Neuronal stem cell (in vitro differentiated cells): ENCODE measurements around the gene KCNIP2.

ENCODE experiments used
- DNase-seq: peaks from one replicate; pipeline ENCODE4 v3.0.0-alpha.2; 2013; ENCODE audit warnings: low spot score
- H2AFZ ChIP-seq: one replicate; pipeline ENCODE4 v1.6.1; 2013; ENCODE audit warnings: mild to moderate bottlenecking, low read length, inconsistent platforms
- H2AK5ac ChIP-seq: 2 replicates; pipeline ENCODE4 v1.6.1; 2013; ENCODE audit warnings: low read depth, mild to moderate bottlenecking, inconsistent platforms, low read length, moderate library complexity, mixed read lengths
- H2BK120ac ChIP-seq: 2 replicates; pipeline ENCODE4 v1.6.1; 2013; ENCODE audit warnings: low read depth, mild to moderate bottlenecking, inconsistent platforms, low read length, moderate library complexity, mixed read lengths
- H2BK12ac ChIP-seq: one replicate; pipeline ENCODE4 v1.6.1; 2013; ENCODE audit warnings: low read length, inconsistent platforms
- H2BK15ac ChIP-seq: 2 replicates; pipeline ENCODE4 v1.6.1; 2013; ENCODE audit warnings: mild to moderate bottlenecking, low read length, inconsistent platforms, mixed read lengths
- H2BK5ac ChIP-seq: one replicate; pipeline ENCODE4 v1.6.1; 2013; ENCODE audit warnings: inconsistent platforms, mild to moderate bottlenecking, low read length, moderate library complexity
- H3K14ac ChIP-seq: one replicate; pipeline ENCODE4 v1.6.1; 2013; ENCODE audit warnings: low read length, inconsistent platforms
- H3K18ac ChIP-seq: 2 replicates; pipeline ENCODE4 v1.6.1; 2013; ENCODE audit warnings: low read length, inconsistent platforms
- H3K23ac ChIP-seq: 2 replicates; pipeline ENCODE4 v1.6.1; 2013; ENCODE audit warnings: low read depth, mild to moderate bottlenecking, mixed read lengths, low read length, inconsistent platforms; ENCODE audit not compliant: poor library complexity
- H3K27ac ChIP-seq: replicated peaks from 3 replicates; pipeline ENCODE4 v1.5.1; 2013; ENCODE audit warnings: low read length, inconsistent platforms
- H3K27me3 ChIP-seq, 3 experiments: 2 replicates each; pipeline ENCODE4 v1.6.1; 2013; ENCODE audit warnings: low read length in 3 of 3, mild to moderate bottlenecking in 2 of 3, inconsistent platforms in 1 of 3, low read depth in 1 of 3, mixed read lengths in 1 of 3, moderate library complexity in 1 of 3; ENCODE audit not compliant: control insufficient read depth in 3 of 3, insufficient read depth in 3 of 3
- H3K36me3 ChIP-seq, 2 donors: replicated peaks in 1 of 2; 2 replicates each; pipeline ENCODE4 v1.6.1; 2013; ENCODE audit warnings: low read length in 2 of 2; ENCODE audit not compliant: control insufficient read depth in 2 of 2, insufficient read depth in 2 of 2
- H3K4ac ChIP-seq: 2 replicates; pipeline ENCODE4 v1.6.1; 2013; ENCODE audit warnings: inconsistent platforms, mild to moderate bottlenecking, low read length, moderate library complexity
- H3K4me1 ChIP-seq, 2 donors: 1 replicate in 1 of 2; 2 replicates in 1 of 2; pipeline ENCODE4 v1.6.1; 2013; ENCODE audit warnings: low read length in 2 of 2, low read depth in 1 of 2; ENCODE audit not compliant: control insufficient read depth in 2 of 2, insufficient read depth in 1 of 2
- H3K4me2 ChIP-seq: one replicate; pipeline ENCODE4 v1.6.1; 2013; ENCODE audit warnings: mild to moderate bottlenecking, low read length, inconsistent platforms; ENCODE audit not compliant: insufficient read depth, poor library complexity, severe bottlenecking
- H3K4me3 ChIP-seq, 2 donors: 2 replicates each; pipeline ENCODE4 v1.5.1; 2013; ENCODE audit warnings: low read length in 2 of 2, mild to moderate bottlenecking in 2 of 2, inconsistent platforms in 1 of 2, moderate library complexity in 1 of 2
- H3K79me1 ChIP-seq: one replicate; pipeline ENCODE4 v1.6.1; 2013; ENCODE audit warnings: low read depth, mild to moderate bottlenecking, inconsistent platforms, low read length, moderate library complexity
- H3K9ac ChIP-seq: one replicate; pipeline ENCODE4 v1.6.1; 2013; ENCODE audit warnings: mild to moderate bottlenecking, low read depth, low read length, inconsistent platforms; ENCODE audit not compliant: poor library complexity
- H3K9me3 ChIP-seq, 2 donors: replicated peaks in 1 of 2; 2 replicates each; pipeline versions ENCODE3 to v1.6.1; 2013; ENCODE audit warnings: low read length in 2 of 2, mild to moderate bottlenecking in 2 of 2, inconsistent platforms in 1 of 2, low read depth in 1 of 2, mixed read lengths in 1 of 2, moderate library complexity in 1 of 2; ENCODE audit not compliant: control insufficient read depth in 2 of 2, insufficient read depth in 1 of 2
- H4K8ac ChIP-seq: one replicate; pipeline ENCODE4 v1.6.1; 2013; ENCODE audit warnings: low read depth, mild to moderate bottlenecking, inconsistent platforms, low read length, moderate library complexity
- H4K91ac ChIP-seq: one replicate; pipeline ENCODE4 v1.6.1; 2013; ENCODE audit warnings: low read length, low read depth, mild to moderate bottlenecking, inconsistent platforms; ENCODE audit not compliant: poor library complexity
- WGBS, 2 donors: extraction: QIAGEN DNeasy Blood & Tissue Kit; methylation state at CpG; one replicate each; pipeline ENCODE4 v1.1.7; 2013; ENCODE audit warnings: missing lambda C conversion rate in 2 of 2, mixed read lengths in 1 of 2; ENCODE audit not compliant: insufficient read length in 2 of 2, insufficient replicate concordance in 1 of 2; ENCODE audit errors: extremely low coverage in 2 of 2; 5-methylcytosine and 5-hydroxymethylcytosine counted together

The KCNIP2 gene

DNA sequence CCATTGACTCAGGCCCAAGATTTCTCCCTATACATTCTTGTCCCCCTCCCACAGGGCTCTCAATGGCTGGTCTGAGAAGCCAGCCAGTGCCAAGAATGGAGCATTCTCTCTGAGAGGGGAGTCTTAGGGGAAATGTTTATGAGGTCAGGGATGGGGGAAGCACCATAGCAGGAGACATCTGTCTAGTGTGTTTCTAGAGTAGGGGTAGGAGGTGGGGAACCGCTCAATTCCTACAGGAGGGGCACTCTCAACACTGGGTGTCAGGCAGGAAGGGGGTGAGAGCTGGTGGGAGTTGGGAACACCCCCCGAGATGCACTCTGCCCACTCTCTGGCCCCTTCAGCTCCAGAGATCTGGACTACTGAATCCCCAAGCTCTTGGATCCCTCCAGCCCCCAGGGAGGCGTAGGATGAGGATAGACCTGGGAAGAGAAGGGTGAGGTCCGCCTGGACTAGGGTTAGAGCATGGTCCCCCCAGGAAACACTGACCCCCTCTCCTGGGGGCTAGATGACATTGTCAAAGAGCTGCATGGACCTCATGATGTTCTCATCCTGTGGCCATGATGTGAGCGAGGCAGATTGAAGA lies 16.7 kb downstream of the KCNIP2 start:
- H3K27me3 ChIP-seq: no peaks in the 10 kb centered on the region
- H3K9ac ChIP-seq: no peak overlapping the region
- no peak overlapping the region for H3K4ac ChIP-seq
- no peak overlapping the region for H2BK15ac ChIP-seq
- H3K27ac ChIP-seq: no peak overlapping the region
- no peak overlapping the region for H3K23ac ChIP-seq
- H3K9me3 ChIP-seq: no peaks in the 10 kb centered on the region
- no peak for DNase-seq
- H3K4me1 ChIP-seq: peaks cover 10 to 15% of the 10 kb centered on the region in 2 donors
- peaks cover 8 to 23% of the 10 kb centered on the region in 2 donors for H3K36me3 ChIP-seq
- no peak overlapping the region for H3K14ac ChIP-seq
- no peak overlapping the region for H2AK5ac ChIP-seq
- WGBS, 2 donors: no CpG with 5 or more reads among the region's 5 CpGs
- no peak overlapping the region for H2BK5ac ChIP-seq
- no peaks in the 10 kb centered on the region for H3K79me1 ChIP-seq
- no peak overlapping the region for H4K91ac ChIP-seq
- no peak overlapping the region for H4K8ac ChIP-seq
- H2AFZ ChIP-seq: no peak overlapping the region
- H2BK120ac ChIP-seq: no peak overlapping the region
- no peak overlapping the region for H3K18ac ChIP-seq
- H3K4me3 ChIP-seq: no peak overlapping the region
- no peak overlapping the region for H3K4me2 ChIP-seq
- H2BK12ac ChIP-seq: no peak overlapping the region

DNA sequence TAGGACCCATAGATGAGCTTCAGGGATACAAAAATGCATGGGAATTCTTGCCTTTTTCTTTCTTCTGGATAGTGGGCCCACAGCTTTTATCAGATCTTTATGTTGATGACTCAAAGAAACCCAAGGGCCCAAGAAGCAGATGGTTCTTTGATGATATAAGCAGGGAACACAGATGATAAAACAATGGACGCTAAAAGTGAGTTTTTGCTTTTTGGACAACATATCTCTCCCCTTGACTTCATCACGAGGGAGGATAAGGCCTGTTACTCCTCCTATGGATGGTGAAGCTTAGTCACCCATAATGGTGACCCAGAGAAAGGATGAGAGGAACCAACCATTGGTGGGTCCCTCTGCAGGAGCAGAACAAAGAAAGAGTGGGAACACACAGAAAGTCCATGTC lies 18.9 kb downstream of the KCNIP2 start:
- no CpG with 5 or more reads among the region's 2 CpGs for WGBS, 2 donors
- no peak overlapping the region for H3K18ac ChIP-seq
- H3K27ac ChIP-seq: no peak overlapping the region
- H2AFZ ChIP-seq: no peak overlapping the region
- H2BK15ac ChIP-seq: no peak overlapping the region
- DNase-seq: no peak
- H3K36me3 ChIP-seq: peaks cover 8 to 23% of the 10 kb centered on the region in 2 donors
- no peak overlapping the region for H3K14ac ChIP-seq
- H3K23ac ChIP-seq: no peak overlapping the region
- H3K9me3 ChIP-seq: no peaks in the 10 kb centered on the region
- no peak overlapping the region for H4K91ac ChIP-seq
- H3K79me1 ChIP-seq: no peaks in the 10 kb centered on the region
- H3K4me2 ChIP-seq: no peak overlapping the region
- no peak overlapping the region for H3K4me3 ChIP-seq
- no peak overlapping the region for H2AK5ac ChIP-seq
- H2BK12ac ChIP-seq: no peak overlapping the region
- H4K8ac ChIP-seq: no peak overlapping the region
- H3K27me3 ChIP-seq: no peaks in the 10 kb centered on the region
- H2BK120ac ChIP-seq: no peak overlapping the region
- no peak overlapping the region for H3K9ac ChIP-seq
- H2BK5ac ChIP-seq: no peak overlapping the region
- H3K4me1 ChIP-seq: peaks cover 0 to 3% of the 10 kb centered on the region in 2 donors
- H3K4ac ChIP-seq: no peak overlapping the region

DNA sequence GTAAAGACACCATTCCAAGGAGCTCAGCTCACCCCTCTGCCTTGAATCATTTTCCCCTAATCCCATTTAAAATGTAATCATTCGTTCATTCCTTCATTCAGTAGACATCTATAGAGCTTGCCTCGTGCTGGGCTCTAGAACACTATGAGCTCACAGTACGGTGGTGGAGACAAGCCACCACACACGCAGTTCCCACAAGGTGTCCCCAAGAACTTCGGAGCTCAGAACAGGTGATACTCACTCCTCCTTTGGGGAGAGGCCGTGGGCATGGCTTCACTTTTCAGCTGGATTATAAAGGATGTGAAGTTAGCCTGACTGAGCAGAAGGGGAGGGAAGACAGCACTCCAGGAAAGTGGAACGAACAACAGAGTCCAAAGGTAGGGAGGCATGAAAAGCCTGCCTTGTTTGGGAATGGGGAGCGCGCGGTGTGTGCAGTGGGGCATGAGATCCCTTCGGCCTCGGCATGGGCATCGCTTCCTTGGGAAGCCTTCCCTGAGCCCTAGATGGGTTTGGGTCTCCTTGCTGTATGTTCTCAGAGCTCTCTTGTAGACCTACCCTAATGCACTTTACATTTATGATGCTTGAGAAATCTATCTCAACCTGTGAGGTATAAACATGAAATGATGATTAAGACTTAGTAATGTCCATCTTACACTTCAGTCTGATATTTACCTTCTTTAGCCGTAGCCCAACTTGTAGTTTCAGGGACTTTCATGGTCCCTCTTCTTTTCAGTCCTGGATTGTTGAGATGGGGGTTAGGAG lies 24.5 kb downstream of the KCNIP2 start:
- Histone ChIP-seq H2AFZ (peak overlapping the region; percentile 82), H4K8ac (no peak overlapping the region), H2AK5ac (no peak overlapping the region), H3K79me1 (no peaks in the 10 kb centered on the region), H3K4me1 (peaks cover 2 to 10% of the 10 kb centered on the region in 2 donors), H3K14ac (no peak overlapping the region), H3K4me3 (peak overlapping the region; percentile 78 to 86), H2BK5ac (no peak overlapping the region), H2BK12ac (no peak overlapping the region), H3K27me3 (no peaks in the 10 kb centered on the region), H3K23ac (no peak overlapping the region), H3K4me2 (peak overlapping the region; percentile 63), H2BK120ac (no peak overlapping the region), H3K18ac (peak overlapping the region; percentile 3), H3K36me3 (peaks cover 0 to 10% of the 10 kb centered on the region in 2 donors), H3K27ac (peak overlapping the region; percentile 66), H3K9me3 (no peaks in the 10 kb centered on the region), H3K4ac (no peak overlapping the region), H3K9ac (peak overlapping the region; percentile 39), H2BK15ac (no peak overlapping the region), H4K91ac (no peak overlapping the region)
- DNase-seq: no peak
- no CpG with 5 or more reads among the region's 14 CpGs for WGBS, 2 donors

DNA sequence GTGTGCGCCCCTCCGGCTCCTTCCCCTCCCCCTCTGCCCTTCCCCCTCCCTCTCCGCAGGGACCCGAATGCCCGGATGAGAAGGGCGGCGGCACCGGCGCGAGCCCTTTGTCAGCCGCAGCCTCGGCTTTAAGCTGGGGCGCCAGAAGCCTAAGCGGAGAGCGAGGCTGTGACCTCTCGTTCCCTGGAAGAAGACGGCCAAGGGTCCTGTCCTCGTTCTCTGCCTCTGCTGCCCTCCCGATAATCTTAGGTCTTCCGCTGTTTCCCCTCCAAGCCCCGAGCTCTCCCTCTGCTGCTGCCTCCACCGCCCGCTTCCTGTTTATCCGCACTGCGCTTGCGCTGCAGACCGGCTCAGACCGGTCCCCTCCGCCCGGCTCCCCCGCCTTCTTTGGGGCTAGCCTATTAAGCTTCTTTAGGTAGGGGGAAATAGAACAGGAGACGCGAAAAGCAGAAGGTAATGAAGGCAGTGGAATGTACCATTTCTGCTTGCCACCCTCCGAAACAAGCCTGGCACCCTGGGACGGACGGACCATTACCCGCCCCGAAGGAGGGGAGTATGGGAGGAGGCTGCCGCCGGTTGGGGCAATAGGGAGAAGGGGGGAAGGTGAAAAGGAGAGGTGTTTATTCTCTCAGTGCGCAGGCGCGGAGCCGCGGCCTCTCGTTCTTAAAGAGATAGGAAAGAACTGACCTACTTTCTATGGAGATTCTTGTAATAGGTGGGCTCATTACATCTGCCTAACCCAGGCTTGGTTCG lies 25.3 kb downstream of the KCNIP2 start, which contains the start of gene OGA:
Gene OGA, minus strand, starts transcription at position 326 of the 753 bp plus-strand sequence. CDS start 422 bp downstream, outside the sequence.
- Histone ChIP-seq H3K4ac (no peak within 1 kb of the TSS), H3K9me3 (no peaks in the 10 kb centered on the region), H3K79me1 (no peaks in the 10 kb centered on the region), H3K9ac (peak within 1 kb of the TSS; percentile 95), H2AK5ac (peak within 1 kb of the TSS; percentile 89), H3K27ac (peak within 1 kb of the TSS; percentile 96), H2AFZ (peak within 1 kb of the TSS; percentile 82), H4K91ac (no peak within 1 kb of the TSS), H3K4me3 (peak within 1 kb of the TSS; percentile 86 to 99), H3K18ac (peak within 1 kb of the TSS; percentile 100), H3K14ac (no peak within 1 kb of the TSS), H3K4me1 (peaks cover 2 to 10% of the 10 kb centered on the region in 2 donors), H3K27me3 (no peaks in the 10 kb centered on the region), H2BK120ac (no peak within 1 kb of the TSS), H2BK15ac (no peak within 1 kb of the TSS), H3K4me2 (peak within 1 kb of the TSS; percentile 63), H4K8ac (no peak within 1 kb of the TSS), H3K36me3 (peaks cover 0 to 18% of the 10 kb centered on the region in 2 donors), H3K23ac (peak within 1 kb of the TSS; percentile 50), H2BK12ac (no peak within 1 kb of the TSS), H2BK5ac (peak within 1 kb of the TSS; percentile 94)
- DNase-seq: peak; percentile 99
- no CpG with 5 or more reads among the region's 47 CpGs for WGBS, 2 donors
